DMS53 (cell line): Measurements from ENCODE around the gene HKDC1.
A peak's percentile ranks its signal among the peaks of the same experiment; 100 is the strongest.
"Not testable (repeated sequence)": the region's sequence is repeated elsewhere in the genome, so short reads cannot be mapped to it uniquely, and the experiment has no call there.

Experiments used
- DNase-seq: peaks from one replicate; lab custom pipeline; 2025; lab: John Stamatoyannopoulos, UW

The HKDC1 gene

GRCh38 chr10:69278446-69278963, 58.4 kb downstream of the HKDC1 start, which contains the start of gene HK1:
Gene HK1, plus strand, starts transcription at chr10:69278496.
- DNase-seq = no peak

- DNase-seq = no peak
These were observed 59.0 kb downstream of the HKDC1 start for GRCh38 chr10:69279110-69279509.

GRCh38 chr10:69281507-69282413, 61.6 kb downstream of the HKDC1 start:
- DNase-seq = no peak

- DNase-seq = not testable (repeated sequence)
These were observed 64.3 kb downstream of the HKDC1 start for GRCh38 chr10:69284402-69284801.

GRCh38 chr10:69285699-69286098, 65.6 kb downstream of the HKDC1 start:
- DNase-seq = no peak

GRCh38 chr10:69287181-69287580, 67.0 kb downstream of the HKDC1 start:
- DNase-seq = no peak

GRCh38 chr10:69290993-69291392, 70.9 kb downstream of the HKDC1 start:
- no peak for DNase-seq

GRCh38 chr10:69292459-69292858, 72.3 kb downstream of the HKDC1 start:
- no peak for DNase-seq

- no peak for DNase-seq
These were observed 75.0 kb downstream of the HKDC1 start for GRCh38 chr10:69295027-69295636.

- no peak for DNase-seq
These were observed 83.5 kb downstream of the HKDC1 start for GRCh38 chr10:69303632-69304051.

- no peak for DNase-seq
These were observed 86.3 kb downstream of the HKDC1 start for GRCh38 chr10:69306421-69306820.

GRCh38 chr10:69307434-69307833, 87.3 kb downstream of the HKDC1 start:
- no peak for DNase-seq

- DNase-seq = not testable (repeated sequence)
These were observed 88.2 kb downstream of the HKDC1 start for GRCh38 chr10:69308304-69308703.

GRCh38 chr10:69311309-69311708, 91.2 kb downstream of the HKDC1 start:
- DNase-seq = no peak

GRCh38 chr10:69312528-69312927, 92.4 kb downstream of the HKDC1 start:
- no peak for DNase-seq

GRCh38 chr10:69315100-69315542, 95.0 kb downstream of the HKDC1 start:
- peak; percentile 48 for DNase-seq

- no peak for DNase-seq
These were observed 95.6 kb downstream of the HKDC1 start for GRCh38 chr10:69315610-69316312.

- peak; percentile 41 for DNase-seq
These were observed 96.4 kb downstream of the HKDC1 start for GRCh38 chr10:69316313-69317059.
